Lower leg skin (tissue), 3 donors: ENCODE results near the gene TECTA.

Experiments used
- CTCF ChIP-seq, 3 donors: fragments of 450-650 bp; IDR thresholded peaks; one replicate each; pipeline ENCODE4 v1.5.1; 2016; ENCODE audit warnings: antibody characterized with exemption in 3 of 3, mild to moderate bottlenecking in 3 of 3, moderate library complexity in 2 of 3
- POLR2A ChIP-seq, 2 donors: fragments of 450-650 bp; IDR thresholded peaks; one replicate each; pipeline ENCODE4 v1.6.1; 2016 to 2017; ENCODE audit warnings: antibody characterized with exemption in 2 of 2, mild to moderate bottlenecking in 1 of 2, moderate library complexity in 1 of 2

GRCh38 chr11:121149116-121149515, 48.1 kb downstream of the TECTA start:
- no peak for TF ChIP-seq CTCF (IDR thresholded peaks at IDR 0.05)
- TF ChIP-seq POLR2A (IDR thresholded peaks at IDR 0.05), result no peak
